Measurements from ENCODE around the gene EXOC4.

The EXOC4 gene

DNA sequence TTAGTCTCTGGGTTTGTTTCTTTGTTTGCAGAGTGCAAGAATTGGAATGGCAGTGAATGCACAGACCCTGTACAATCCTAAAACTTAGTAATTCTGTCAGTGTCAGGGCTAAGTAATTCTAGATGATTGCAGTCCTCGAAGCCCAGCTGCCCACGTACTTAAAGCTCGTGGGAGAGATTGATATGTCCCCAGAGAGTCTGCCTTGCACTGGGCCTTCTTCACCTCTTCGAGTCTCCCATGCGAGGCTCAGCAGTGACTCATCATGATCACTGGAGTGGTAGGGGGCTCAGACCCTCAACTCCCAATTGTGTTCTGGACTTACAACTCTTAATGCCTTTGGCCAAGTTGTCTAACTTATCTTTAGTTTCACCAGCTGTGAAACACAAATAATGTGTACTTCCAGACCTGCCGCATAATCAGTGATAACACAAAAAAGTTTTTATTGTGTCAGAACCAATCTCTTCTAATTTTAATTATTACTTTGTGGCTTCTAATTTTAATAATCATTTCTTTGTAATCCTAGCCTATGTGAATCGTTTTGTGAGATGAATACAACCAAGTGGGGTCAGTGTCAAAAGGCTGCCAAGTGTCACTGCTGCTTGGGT is 528.7 kb downstream of the EXOC4 start:
- no peaks in the 10 kb centered on the region for H3K9me2 ChIP-seq (replicated peaks; ENCODE audit: low read depth, low read length)
- no peak overlapping the region for H3K4me2 ChIP-seq (ENCODE audit: low read depth, low read length, poor library complexity, severe bottlenecking)
- H3K9me3 ChIP-seq (ENCODE audit: insufficient read depth, low read depth, low read length): no peaks in the 10 kb centered on the region
- no peaks in the 10 kb centered on the region for H3K4me1 ChIP-seq (ENCODE audit: insufficient read depth, low read length, poor library complexity, severe bottlenecking)
- H3K36me3 ChIP-seq (ENCODE audit: insufficient read depth, low read length): no peaks in the 10 kb centered on the region
- no peak for TF ChIP-seq EZH2phosphoT487 (IDR thresholded peaks at IDR 0.05; ENCODE audit: borderline replicate concordance)
- TF ChIP-seq, protein P1, sequence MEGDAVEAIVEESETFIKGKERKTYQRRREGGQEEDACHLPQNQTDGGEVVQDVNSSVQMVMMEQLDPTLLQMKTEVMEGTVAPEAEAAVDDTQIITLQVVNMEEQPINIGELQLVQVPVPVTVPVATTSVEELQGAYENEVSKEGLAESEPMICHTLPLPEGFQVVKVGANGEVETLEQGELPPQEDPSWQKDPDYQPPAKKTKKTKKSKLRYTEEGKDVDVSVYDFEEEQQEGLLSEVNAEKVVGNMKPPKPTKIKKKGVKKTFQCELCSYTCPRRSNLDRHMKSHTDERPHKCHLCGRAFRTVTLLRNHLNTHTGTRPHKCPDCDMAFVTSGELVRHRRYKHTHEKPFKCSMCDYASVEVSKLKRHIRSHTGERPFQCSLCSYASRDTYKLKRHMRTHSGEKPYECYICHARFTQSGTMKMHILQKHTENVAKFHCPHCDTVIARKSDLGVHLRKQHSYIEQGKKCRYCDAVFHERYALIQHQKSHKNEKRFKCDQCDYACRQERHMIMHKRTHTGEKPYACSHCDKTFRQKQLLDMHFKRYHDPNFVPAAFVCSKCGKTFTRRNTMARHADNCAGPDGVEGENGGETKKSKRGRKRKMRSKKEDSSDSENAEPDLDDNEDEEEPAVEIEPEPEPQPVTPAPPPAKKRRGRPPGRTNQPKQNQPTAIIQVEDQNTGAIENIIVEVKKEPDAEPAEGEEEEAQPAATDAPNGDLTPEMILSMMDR (conservative IDR thresholded peaks at IDR 0.05; ENCODE audit: low read length): no peak
- no peaks in the 10 kb centered on the region for H3K27me3 ChIP-seq (ENCODE audit: insufficient read depth, low read length, poor library complexity, severe bottlenecking)
- no peaks in the 10 kb centered on the region for H3K79me2 ChIP-seq (ENCODE audit: insufficient read depth, low read length)
- no peak overlapping the region for H2AFZ ChIP-seq (ENCODE audit: low read length)
- no peaks in the 10 kb centered on the region for H4K20me1 ChIP-seq (ENCODE audit: insufficient read depth, low read length, poor library complexity, severe bottlenecking)
- no peak overlapping the region for H3K4me3 ChIP-seq (ENCODE audit: low read length, poor library complexity, severe bottlenecking)
- no peak overlapping the region for H3K9ac ChIP-seq (ENCODE audit: low read depth, low read length, poor library complexity, severe bottlenecking)
- H3F3A ChIP-seq (ENCODE audit: low read depth): no peaks in the 10 kb centered on the region

DNA sequence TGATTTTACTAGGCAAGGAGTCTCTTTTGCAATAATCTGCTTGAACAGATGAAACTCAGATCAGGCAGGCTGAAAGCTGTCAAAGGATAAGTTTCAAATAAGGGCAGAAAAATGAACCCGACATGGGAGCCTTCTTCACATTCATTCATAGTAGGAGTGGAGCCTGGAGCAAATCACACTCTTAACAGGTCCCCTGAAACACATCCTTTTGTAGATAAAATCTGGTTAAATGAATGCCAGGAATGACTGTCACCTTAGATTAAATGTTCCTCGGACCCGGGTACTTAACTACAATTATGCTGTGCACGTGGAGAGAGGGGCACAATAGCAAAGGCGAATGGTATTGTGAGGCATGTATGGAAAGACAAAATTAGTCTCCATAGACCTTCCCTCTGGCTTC is 529.6 kb downstream of the EXOC4 start:
- Histone ChIP-seq H3K4me2 (ENCODE audit: low read depth, low read length, poor library complexity, severe bottlenecking) (no peak overlapping the region), H3K27me3 (ENCODE audit: insufficient read depth, low read length, poor library complexity, severe bottlenecking) (no peaks in the 10 kb centered on the region), H2AFZ (ENCODE audit: low read length) (no peak overlapping the region), H3K9me2 (replicated peaks; ENCODE audit: low read depth, low read length) (no peaks in the 10 kb centered on the region), H3K9me3 (ENCODE audit: insufficient read depth, low read depth, low read length) (no peaks in the 10 kb centered on the region), H3F3A (ENCODE audit: low read depth) (no peaks in the 10 kb centered on the region), H3K4me1 (ENCODE audit: insufficient read depth, low read length, poor library complexity, severe bottlenecking) (no peaks in the 10 kb centered on the region), H3K79me2 (ENCODE audit: insufficient read depth, low read length) (no peaks in the 10 kb centered on the region), H4K20me1 (ENCODE audit: insufficient read depth, low read length, poor library complexity, severe bottlenecking) (no peaks in the 10 kb centered on the region), H3K4me3 (ENCODE audit: low read length, poor library complexity, severe bottlenecking) (no peak overlapping the region), H3K9ac (ENCODE audit: low read depth, low read length, poor library complexity, severe bottlenecking) (no peak overlapping the region), H3K36me3 (ENCODE audit: insufficient read depth, low read length) (no peaks in the 10 kb centered on the region)
- TF ChIP-seq, protein P1 (conservative IDR thresholded peaks at IDR 0.05; ENCODE audit: low read length): no peak
- no peak for TF ChIP-seq EZH2phosphoT487 (IDR thresholded peaks at IDR 0.05; ENCODE audit: borderline replicate concordance)

DNA sequence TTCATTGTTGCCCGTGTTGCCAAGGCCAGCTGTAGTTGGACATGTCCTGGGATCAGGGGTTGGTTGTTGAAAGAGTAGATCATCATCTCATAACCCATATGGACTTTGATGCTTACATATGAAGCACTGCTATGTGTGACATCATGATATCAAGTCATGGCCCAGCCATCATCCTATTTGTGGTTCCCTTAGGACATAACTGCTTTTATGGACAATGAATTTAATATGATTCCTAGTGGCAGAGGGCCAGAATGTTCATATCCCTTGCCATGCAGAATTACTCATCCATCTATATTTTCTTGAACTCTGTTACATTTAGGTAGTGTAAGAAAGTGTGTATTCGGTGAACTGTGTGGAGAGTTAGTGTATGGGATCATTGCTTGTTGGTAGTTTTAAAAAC is 530.4 kb downstream of the EXOC4 start:
- Histone ChIP-seq H3K9me3 (ENCODE audit: insufficient read depth, low read depth, low read length) (no peaks in the 10 kb centered on the region), H3K4me1 (ENCODE audit: insufficient read depth, low read length, poor library complexity, severe bottlenecking) (no peaks in the 10 kb centered on the region), H3K4me3 (ENCODE audit: low read length, poor library complexity, severe bottlenecking) (no peak overlapping the region), H4K20me1 (ENCODE audit: insufficient read depth, low read length, poor library complexity, severe bottlenecking) (no peaks in the 10 kb centered on the region), H3K27me3 (ENCODE audit: insufficient read depth, low read length, poor library complexity, severe bottlenecking) (no peaks in the 10 kb centered on the region), H3K4me2 (ENCODE audit: low read depth, low read length, poor library complexity, severe bottlenecking) (no peak overlapping the region), H3F3A (ENCODE audit: low read depth) (no peaks in the 10 kb centered on the region), H3K9me2 (replicated peaks; ENCODE audit: low read depth, low read length) (no peaks in the 10 kb centered on the region), H3K79me2 (ENCODE audit: insufficient read depth, low read length) (no peaks in the 10 kb centered on the region), H3K9ac (ENCODE audit: low read depth, low read length, poor library complexity, severe bottlenecking) (no peak overlapping the region), H2AFZ (ENCODE audit: low read length) (no peak overlapping the region), H3K36me3 (ENCODE audit: insufficient read depth, low read length) (no peaks in the 10 kb centered on the region)
- TF ChIP-seq, protein P1 (conservative IDR thresholded peaks at IDR 0.05; ENCODE audit: low read length): no peak
- no peak for TF ChIP-seq EZH2phosphoT487 (IDR thresholded peaks at IDR 0.05; ENCODE audit: borderline replicate concordance)
